Cerebellar nuclear complex (tissue), 1 donor: ENCODE results near the gene KANSL3.
"Not testable (repeated sequence)": the region's sequence is repeated elsewhere in the genome, so short reads cannot be mapped to it uniquely, and the experiment has no call there.

Source experiments
- DNase-seq, 2 experiments: peaks; one replicate each; lab custom pipeline; 2025; lab: John Stamatoyannopoulos, UW

The KANSL3 gene

GRCh38 chr2:96654791-96655190, 16.7 kb upstream of the KANSL3 start:
- not testable (repeated sequence) for DNase-seq

- no peak for DNase-seq
Measured at GRCh38 chr2:96651793-96652192, 13.7 kb upstream of the KANSL3 start.

GRCh38 chr2:96649342-96649741, 11.2 kb upstream of the KANSL3 start:
- DNase-seq = no peak

- DNase-seq = no peak
Measured at GRCh38 chr2:96648306-96648930, 10.3 kb upstream of the KANSL3 start.

- DNase-seq = no peak
Measured at GRCh38 chr2:96647681-96648080, 9.6 kb upstream of the KANSL3 start.

- DNase-seq = peak; percentile 54 to 66
Measured at GRCh38 chr2:96642564-96643360, 4.7 kb upstream of the KANSL3 start, which contains the start of gene FER1L5. Gene FER1L5 (plus strand): TSS chr2:96642764. CDS start chr2:96642837, 73 bp downstream.

- no peak for DNase-seq
Measured at GRCh38 chr2:96637385-96638143, 548 bp downstream of the KANSL3 start.

- DNase-seq = no peak
Measured at GRCh38 chr2:96636551-96637171, 1.5 kb downstream of the KANSL3 start.

- DNase-seq = no peak
Measured at GRCh38 chr2:96633641-96634040, 4.5 kb downstream of the KANSL3 start.

GRCh38 chr2:96631804-96632435, 6.2 kb downstream of the KANSL3 start:
- DNase-seq = no peak

GRCh38 chr2:96626553-96626942, 11.6 kb downstream of the KANSL3 start:
- no peak for DNase-seq

GRCh38 chr2:96625571-96626552, 12.2 kb downstream of the KANSL3 start:
- no peak for DNase-seq

- DNase-seq = no peak
Measured at GRCh38 chr2:96623116-96623515, 15.0 kb downstream of the KANSL3 start.

GRCh38 chr2:96622544-96622943, 15.6 kb downstream of the KANSL3 start:
- DNase-seq = no peak

- DNase-seq = no peak
Measured at GRCh38 chr2:96618596-96619283, 19.4 kb downstream of the KANSL3 start.

GRCh38 chr2:96617012-96617411, 21.1 kb downstream of the KANSL3 start:
- no peak for DNase-seq

GRCh38 chr2:96616535-96616934, 21.6 kb downstream of the KANSL3 start:
- no peak for DNase-seq

- DNase-seq = no peak
Measured at GRCh38 chr2:96616128-96616527, 22.0 kb downstream of the KANSL3 start.

- no peak for DNase-seq
Measured at GRCh38 chr2:96608469-96609455, 29.4 kb downstream of the KANSL3 start.
